NCI-H1105 (cell line): Measurements from ENCODE around the gene FURIN.
"Not testable (repeated sequence)": the region's sequence is repeated elsewhere in the genome, so short reads cannot be mapped to it uniquely, and the experiment has no call there.

Experiments used
- DNase-seq: peaks from one replicate; lab custom pipeline; 2025; lab: John Stamatoyannopoulos, UW

Gene FURIN

GRCh38 chr15:90902840-90903732, 34.7 kb downstream of the FURIN start, which contains the start of gene MAN2A2:
Gene MAN2A2, plus strand, starts transcription at chr15:90903302. Its CDS starts 906 bp downstream, at chr15:90904208.
- peak; percentile 26 for DNase-seq

- no peak for DNase-seq
Observed at GRCh38 chr15:90903733-90904536, 35.5 kb downstream of the FURIN start.

- DNase-seq = no peak
Observed at GRCh38 chr15:90904746-90905145, 36.4 kb downstream of the FURIN start.

GRCh38 chr15:90905306-90906180, 37.2 kb downstream of the FURIN start:
- no peak for DNase-seq

- no peak for DNase-seq
Observed at GRCh38 chr15:90906181-90906849, 37.9 kb downstream of the FURIN start.

GRCh38 chr15:90907051-90907660, 38.8 kb downstream of the FURIN start:
- no peak for DNase-seq

GRCh38 chr15:90907838-90908507, 39.6 kb downstream of the FURIN start:
- DNase-seq = no peak

GRCh38 chr15:90909449-90909848, 41.1 kb downstream of the FURIN start:
- not testable (repeated sequence) for DNase-seq

GRCh38 chr15:90909976-90910375, 41.6 kb downstream of the FURIN start:
- no peak for DNase-seq

GRCh38 chr15:90910441-90911301, 42.3 kb downstream of the FURIN start:
- DNase-seq = no peak

GRCh38 chr15:90911302-90911623, 42.9 kb downstream of the FURIN start:
- DNase-seq = no peak

GRCh38 chr15:90911906-90912769, 43.8 kb downstream of the FURIN start:
- no peak for DNase-seq

- DNase-seq = no peak
Observed at GRCh38 chr15:90912770-90913075, 44.3 kb downstream of the FURIN start.

- DNase-seq = no peak
Observed at GRCh38 chr15:90913398-90913944, 45.1 kb downstream of the FURIN start.

- DNase-seq = no peak
Observed at GRCh38 chr15:90914305-90915080, 46.1 kb downstream of the FURIN start.

- no peak for DNase-seq
Observed at GRCh38 chr15:90915216-90915807, 46.9 kb downstream of the FURIN start.

- DNase-seq = no peak
Observed at GRCh38 chr15:90915808-90916440, 47.5 kb downstream of the FURIN start.
